Upper lobe of left lung (tissue), 6 donors: Measurements from ENCODE around the gene ATXN1. TPM values are rescaled to one million over a fixed set of nuclear protein-coding genes. Genes with fewer than 3 reads are reported as not detected.

Experiments
- ATAC-seq, 2 donors: fragments of 200-7000 bp; cut with Tn5 transposase; one replicate each; pipeline ENCODE4 v1.9.1; 2022; ENCODE audit warnings: mild to moderate bottlenecking in 2 of 2, moderate library complexity in 2 of 2; ENCODE audit not compliant: low FRiP score in 2 of 2
- DNase-seq, 2 donors: peaks; one replicate each; pipeline ENCODE4 v3.0.0-alpha.2; 2019 to 2020
- H3K27ac ChIP-seq, 4 donors: fragments of 200-600 bp; sonication (generic); one replicate each; pipeline ENCODE4 v1.5.1; 2016 to 2019
- H3K27me3 ChIP-seq, 4 donors: fragments of 200-600 bp; sonication (generic); one replicate each; pipeline ENCODE4 v1.5.1; 2017 to 2019
- H3K36me3 ChIP-seq, 4 donors: fragments of 200-600 bp; sonication (generic); one replicate each; pipeline ENCODE4 v1.5.1; 2016 to 2019
- H3K4me1 ChIP-seq, 4 donors: fragments of 200-600 bp; sonication (generic); one replicate each; pipeline ENCODE4 v1.5.1; 2018 to 2019
- H3K4me3 ChIP-seq, 4 donors: fragments of 200-600 bp; sonication (generic); one replicate each; pipeline ENCODE4 v1.5.1; 2017 to 2019; ENCODE audit warnings: mild to moderate bottlenecking in 2 of 4, moderate library complexity in 1 of 4
- H3K9me3 ChIP-seq, 4 donors: fragments of 200-600 bp; sonication (generic); one replicate each; pipeline ENCODE4 v1.5.1; 2018 to 2019
- CTCF ChIP-seq, 6 experiments: fragments of 450-650 bp in 4 of 6; fragments of 200-600 bp in 2 of 6; sonication (generic) in 2 of 6; IDR thresholded peaks; one replicate each; pipeline ENCODE4 v1.5.1; 2016 to 2019; ENCODE audit warnings: antibody characterized with exemption in 6 of 6
- EP300 ChIP-seq, 4 donors: sonication (generic); formaldehyde crosslinking; IDR thresholded peaks; one replicate each; pipeline ENCODE4 v1.5.1; 2017; ENCODE audit warnings: antibody characterized with exemption in 4 of 4, control low read depth in 2 of 4
- POLR2A ChIP-seq, 4 donors: fragments of 450-650 bp; IDR thresholded peaks; one replicate each; pipeline ENCODE4 v1.5.1; 2016 to 2017; ENCODE audit warnings: antibody characterized with exemption in 4 of 4, mild to moderate bottlenecking in 2 of 4
- POLR2AphosphoS5 ChIP-seq, 2 donors: sonication (generic); formaldehyde crosslinking; IDR thresholded peaks; one replicate each; pipeline ENCODE4 v1.5.1; 2017; ENCODE audit warnings: antibody characterized with exemption in 2 of 2
- WGBS, 2 donors: methylation state at CpG; one replicate each; pipeline ENCODE4 v1.1.5; 2017 to 2018; 5-methylcytosine and 5-hydroxymethylcytosine counted together
- total RNA-seq, 6 donors: library from RNA; depleted of rRNA in 4 of 6; stranded (reverse); fragments of >200 nt in 4 of 6; gene quantifications; one replicate each; pipeline versions ENCODE4 v1.1.0 to v1.2.1, GENCODE V29; 2016 to 2021
- donor health status: DM: no; HTN: no; CAD: no; lungs with moderate emphysema.
- donor health status: DM: no; HTN: yes; CAD: no; lungs with severe emphysema.

The ATXN1 gene
- total RNA-seq, 6 donors from 2014 or later: 44.2 to 106 (median 71.7) TPM

DNA sequence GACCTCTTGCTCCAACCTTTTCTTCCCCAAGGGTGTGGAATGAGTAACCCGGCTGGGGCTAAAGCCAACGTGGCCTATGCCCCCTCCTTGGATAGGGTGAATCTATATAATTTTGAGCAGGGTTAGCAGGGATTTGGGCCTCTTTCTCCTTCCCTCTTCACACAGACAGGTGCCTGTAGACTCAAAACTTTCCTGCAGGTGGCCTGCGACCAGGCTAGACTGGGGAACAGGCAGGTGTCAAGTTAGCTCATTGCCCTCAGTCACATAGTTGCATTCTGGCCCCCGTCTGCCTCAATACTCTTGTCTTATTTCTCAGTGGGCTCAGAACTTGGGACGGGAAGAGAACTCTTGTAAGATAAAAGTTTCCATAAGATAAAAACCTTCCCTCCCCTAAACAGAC lies 243.0 kb downstream of the ATXN1 start:
- no peak for TF ChIP-seq POLR2A (IDR thresholded peaks at IDR 0.05)
- TF ChIP-seq POLR2AphosphoS5 (IDR thresholded peaks at IDR 0.05): no peak
- TF ChIP-seq EP300 (IDR thresholded peaks at IDR 0.05): no peak
- TF ChIP-seq CTCF (IDR thresholded peaks at IDR 0.05): no peak
- Histone ChIP-seq H3K4me1 (peaks cover 5 to 19% (median 11%) of the 10 kb centered on the region in 4 donors), H3K27me3 (no peaks in the 10 kb centered on the region), H3K4me3 (no peak overlapping the region), H3K9me3 (no peaks in the 10 kb centered on the region), H3K36me3 (peaks cover 0 to 18% (median 11%) of the 10 kb centered on the region in 4 donors), H3K27ac (no peak overlapping the region)
- no peak for DNase-seq
- no peak for ATAC-seq
- 75 to 85% methylated on average over 5 of the region's 5 CpGs for WGBS, 2 donors

DNA sequence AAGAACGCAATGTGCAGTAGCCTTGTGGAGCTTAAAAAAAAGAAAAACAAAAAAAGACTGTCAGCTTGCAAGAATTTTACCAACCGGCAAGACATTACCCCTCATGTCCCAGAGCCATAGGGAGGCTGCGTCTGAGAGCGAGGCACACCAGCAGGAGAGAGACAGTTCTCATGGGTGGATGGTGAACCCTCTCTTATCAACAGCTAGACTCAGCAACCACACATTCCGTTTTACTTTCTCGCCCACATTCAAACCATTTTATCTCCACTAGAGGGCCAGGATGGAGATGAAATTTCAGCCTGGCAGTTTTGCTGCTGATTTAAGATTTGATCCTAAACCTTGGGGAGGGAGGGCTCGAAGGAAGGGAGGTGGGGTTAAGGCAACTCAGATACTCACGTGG lies 247.0 kb downstream of the ATXN1 start:
- no peak overlapping the region for H3K27ac ChIP-seq
- no peaks in the 10 kb centered on the region for H3K9me3 ChIP-seq
- H3K4me1 ChIP-seq: peaks cover 23 to 42% (median 28%) of the 10 kb centered on the region in 4 donors
- WGBS, 2 donors: 47 to 49% methylated on average over 8 of the region's 8 CpGs
- ATAC-seq (peak in 1 of 2 donors; percentile 27), DNase-seq (no peak)
- no peak for TF ChIP-seq EP300 (IDR thresholded peaks at IDR 0.05)
- no peak for TF ChIP-seq POLR2AphosphoS5 (IDR thresholded peaks at IDR 0.05)
- peak in 4 of 6 experiments; percentile 24 to 42 (median 34) for TF ChIP-seq CTCF (IDR thresholded peaks at IDR 0.05)
- TF ChIP-seq POLR2A (IDR thresholded peaks at IDR 0.05): no peak
- no peak overlapping the region for H3K4me3 ChIP-seq
- no peaks in the 10 kb centered on the region for H3K36me3 ChIP-seq
- H3K27me3 ChIP-seq: no peaks in the 10 kb centered on the region

GRCh38 chr6:16512544-16513290 lies 248.5 kb downstream of the ATXN1 start:
- H3K4me1 ChIP-seq: peaks cover 23 to 33% (median 28%) of the 10 kb centered on the region in 4 donors
- no peaks in the 10 kb centered on the region for H3K9me3 ChIP-seq
- no peaks in the 10 kb centered on the region for H3K36me3 ChIP-seq
- no peak overlapping the region for H3K27ac ChIP-seq
- DNase-seq (no peak), ATAC-seq (no peak)
- H3K27me3 ChIP-seq: no peaks in the 10 kb centered on the region
- H3K4me3 ChIP-seq: no peak overlapping the region
- no peak for TF ChIP-seq EP300 (IDR thresholded peaks at IDR 0.05)
- TF ChIP-seq POLR2AphosphoS5 (IDR thresholded peaks at IDR 0.05): no peak
- TF ChIP-seq CTCF (IDR thresholded peaks at IDR 0.05): no peak
- TF ChIP-seq POLR2A (IDR thresholded peaks at IDR 0.05): no peak
- 74 to 81% methylated on average over 6 of the region's 6 CpGs for WGBS, 2 donors

DNA sequence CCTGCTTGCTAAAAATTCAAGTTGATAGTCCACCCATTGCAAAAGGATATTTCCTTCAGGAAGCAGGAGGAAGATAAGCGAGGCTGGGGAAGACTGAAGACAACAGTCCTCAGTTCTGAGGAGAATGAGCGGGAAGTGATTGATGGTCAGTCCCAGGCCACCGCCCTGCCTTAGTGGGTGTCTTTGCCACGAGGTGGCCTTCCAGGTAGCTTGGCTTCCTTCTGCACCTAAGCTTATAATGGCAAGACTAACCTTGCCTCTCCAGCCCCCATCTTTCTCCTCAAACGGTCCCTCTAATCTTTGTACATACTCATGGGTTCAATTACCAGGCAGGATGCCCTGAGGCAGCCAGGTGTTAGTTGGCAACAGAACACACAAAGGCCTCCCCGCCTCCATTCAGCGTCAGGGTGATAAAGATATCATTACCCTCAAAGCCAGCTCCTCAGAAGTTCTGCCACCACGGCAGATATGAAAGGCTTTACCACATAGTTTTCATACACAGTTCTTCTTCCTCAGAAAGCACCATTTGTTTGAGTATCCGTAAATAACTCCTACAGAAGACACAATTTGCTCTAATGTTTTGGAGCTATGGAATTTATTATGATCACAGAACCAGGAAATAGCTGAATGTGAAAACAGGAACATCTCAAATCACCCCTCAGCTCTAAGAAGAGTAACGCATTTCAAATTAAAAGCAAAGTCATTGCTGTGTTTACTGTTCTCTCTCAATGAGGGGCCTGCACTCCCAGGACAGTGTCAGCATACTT lies 249.4 kb downstream of the ATXN1 start:
- H3K27me3 ChIP-seq: no peaks in the 10 kb centered on the region
- ATAC-seq (peak in 1 of 2 donors; percentile 36), DNase-seq (no peak)
- H3K36me3 ChIP-seq: no peaks in the 10 kb centered on the region
- H3K27ac ChIP-seq: no peak overlapping the region
- no peak overlapping the region for H3K4me3 ChIP-seq
- H3K9me3 ChIP-seq: no peaks in the 10 kb centered on the region
- 49 to 52% methylated on average over 10 of the region's 10 CpGs for WGBS, 2 donors
- no peak for TF ChIP-seq EP300 (IDR thresholded peaks at IDR 0.05)
- no peak for TF ChIP-seq POLR2AphosphoS5 (IDR thresholded peaks at IDR 0.05)
- no peak for TF ChIP-seq CTCF (IDR thresholded peaks at IDR 0.05)
- TF ChIP-seq POLR2A (IDR thresholded peaks at IDR 0.05): no peak
- H3K4me1 ChIP-seq: peaks cover 23 to 33% (median 28%) of the 10 kb centered on the region in 4 donors
